SK-N-SH (cell line): ENCODE measurements around the gene APOBEC3H.

Source experiments
- CTCF ChIP-seq: fragments of 200-600 bp; sonication (generic); IDR thresholded peaks from 2 replicates; pipeline ENCODE4 v1.6.1; 2017; ENCODE audit warnings: antibody characterized with exemption, mild to moderate bottlenecking, moderate library complexity
- EP300 ChIP-seq, 2 experiments: IDR thresholded peaks; 2 replicates each; pipeline versions ENCODE4 v1.4.0 to v1.6.1; 2012; ENCODE audit warnings: borderline replicate concordance in 1 of 2, low read depth in 1 of 2, low read length in 1 of 2
- JUND ChIP-seq: IDR thresholded peaks from 2 replicates; pipeline ENCODE4 v1.4.0; 2012
- NRF1 ChIP-seq: IDR thresholded peaks from 2 replicates; pipeline ENCODE4 v1.6.1; 2012; ENCODE audit warnings: low read depth, mild to moderate bottlenecking, low read length
- RXRA ChIP-seq: IDR thresholded peaks from 2 replicates; pipeline ENCODE4 v1.4.0; 2012; ENCODE audit warnings: low read depth, mild to moderate bottlenecking, borderline replicate concordance

- TF ChIP-seq EP300 (IDR thresholded peaks at IDR 0.05; ENCODE audit: borderline replicate concordance in 1 of 2, low read depth in 1 of 2, low read length in 1 of 2) (no peak), RXRA (no peak), JUND (no peak), NRF1 (no peak), CTCF (no peak)
These were observed 1.1 kb upstream of the APOBEC3H start for GRCh38 chr22:39095971-39096370.
